ENCODE measurements around the gene RCCD1.
A peak's percentile ranks its signal among the peaks of the same experiment; 100 is the strongest.

DNA sequence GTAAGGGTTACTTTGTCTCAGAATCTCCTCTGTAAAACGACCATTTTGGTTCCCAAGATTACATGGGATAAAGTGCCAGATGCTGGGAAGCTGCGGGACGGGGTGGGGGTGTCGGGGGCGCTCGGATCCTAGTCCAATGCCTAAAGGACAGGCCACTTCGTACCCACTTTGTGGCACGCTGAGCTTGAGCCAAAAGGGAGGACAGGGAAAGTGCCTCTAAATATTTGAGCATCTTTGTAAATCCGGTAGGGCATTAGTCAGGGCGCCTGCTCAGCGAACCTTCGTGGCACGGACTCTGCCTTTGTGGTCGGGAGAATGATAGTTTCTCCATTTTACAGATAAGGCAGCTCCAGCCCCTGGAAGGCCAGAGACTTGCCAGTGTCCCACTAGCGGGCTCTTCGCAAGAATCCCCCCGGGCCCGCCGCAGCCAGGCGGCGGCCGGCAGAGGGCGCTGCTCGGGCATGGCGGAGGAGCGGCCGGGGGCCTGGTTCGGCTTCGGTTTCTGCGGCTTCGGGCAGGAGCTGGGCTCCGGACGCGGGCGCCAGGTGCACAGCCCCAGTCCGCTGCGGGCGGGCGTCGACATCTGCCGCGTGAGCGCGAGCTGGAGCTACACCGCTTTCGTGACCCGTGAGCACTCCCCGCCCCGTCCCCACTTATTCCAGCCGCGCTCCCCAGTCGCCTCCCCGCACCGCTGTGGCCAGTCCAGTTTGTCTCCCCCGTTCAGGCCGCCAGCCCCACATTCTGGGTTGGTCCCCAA lies 1.8 kb downstream of the RCCD1 start:
- TF ChIP-seq, protein P1, sequence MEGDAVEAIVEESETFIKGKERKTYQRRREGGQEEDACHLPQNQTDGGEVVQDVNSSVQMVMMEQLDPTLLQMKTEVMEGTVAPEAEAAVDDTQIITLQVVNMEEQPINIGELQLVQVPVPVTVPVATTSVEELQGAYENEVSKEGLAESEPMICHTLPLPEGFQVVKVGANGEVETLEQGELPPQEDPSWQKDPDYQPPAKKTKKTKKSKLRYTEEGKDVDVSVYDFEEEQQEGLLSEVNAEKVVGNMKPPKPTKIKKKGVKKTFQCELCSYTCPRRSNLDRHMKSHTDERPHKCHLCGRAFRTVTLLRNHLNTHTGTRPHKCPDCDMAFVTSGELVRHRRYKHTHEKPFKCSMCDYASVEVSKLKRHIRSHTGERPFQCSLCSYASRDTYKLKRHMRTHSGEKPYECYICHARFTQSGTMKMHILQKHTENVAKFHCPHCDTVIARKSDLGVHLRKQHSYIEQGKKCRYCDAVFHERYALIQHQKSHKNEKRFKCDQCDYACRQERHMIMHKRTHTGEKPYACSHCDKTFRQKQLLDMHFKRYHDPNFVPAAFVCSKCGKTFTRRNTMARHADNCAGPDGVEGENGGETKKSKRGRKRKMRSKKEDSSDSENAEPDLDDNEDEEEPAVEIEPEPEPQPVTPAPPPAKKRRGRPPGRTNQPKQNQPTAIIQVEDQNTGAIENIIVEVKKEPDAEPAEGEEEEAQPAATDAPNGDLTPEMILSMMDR (conservative IDR thresholded peaks at IDR 0.05) = peak; percentile 68
- no peak for TF ChIP-seq EZH2 (IDR thresholded peaks at IDR 0.05; ENCODE audit: low read depth)

Measured in PC-9 (cell line).